Measurements from ENCODE around the gene P3H2. TPM values are rescaled to one million over a fixed set of nuclear protein-coding genes. Genes with fewer than 3 reads are reported as not detected.
"Not testable (repeated sequence)": the region's sequence is repeated elsewhere in the genome, so short reads cannot be mapped to it uniquely, and the experiment has no call there.

Gene P3H2
- total and polyA plus RNA-seq, 2 experiments from 2014 or later, result 4.7 to 14.9 TPM

- Histone ChIP-seq H3K9ac (no peak overlapping the region), H3K9me2 (ENCODE audit: insufficient read depth) (no peaks in the 10 kb centered on the region), H3K4me1 (ENCODE audit: insufficient read depth) (no peaks in the 10 kb centered on the region), H2AFZ (no peak overlapping the region), H3F3A (ENCODE audit: insufficient read depth) (0 out of 2 replicates have a peak, but pooled peaks cover 4% of the 10 kb centered on the region), H3K27me3 (replicated peaks; ENCODE audit: insufficient read depth) (no peaks in the 10 kb centered on the region), H3K4me2 (ENCODE audit: unreplicated experiment) (no peak overlapping the region), H3K27ac (no peak overlapping the region), H3K36me3 (ENCODE audit: low read depth) (no peaks in the 10 kb centered on the region), H3K9me3 (ENCODE audit: low read depth) (no peaks in the 10 kb centered on the region), H3K79me2 (ENCODE audit: insufficient read depth) (no peaks in the 10 kb centered on the region), H4K20me1 (ENCODE audit: insufficient read depth) (no peaks in the 10 kb centered on the region), H3K4me3 (no peak overlapping the region)
- in situ Hi-C loops (cut with MboI), result no loop called here
- TF ChIP-seq EZH2phosphoT487 (IDR thresholded peaks at IDR 0.05; ENCODE audit: insufficient read depth, low read depth), result no peak
- WGBS, 2 experiments (ENCODE audit: low coverage in 1 of 2, low lambda C conversion rate in 2 of 2, missing lambda C conversion rate in 2 of 2), result 88% methylated on average over 4 of the region's 4 CpGs
- DNase-seq, result no peak
These were observed 46.3 kb upstream of the P3H2 start for GRCh38 chr3:190166948-190167347.

GRCh38 chr3:190165253-190165652 is 44.6 kb upstream of the P3H2 start:
- Histone ChIP-seq H3K4me1 (ENCODE audit: insufficient read depth) (no peaks in the 10 kb centered on the region), H3K27me3 (replicated peaks; ENCODE audit: insufficient read depth) (no peaks in the 10 kb centered on the region), H3K4me3 (no peak overlapping the region), H3F3A (ENCODE audit: insufficient read depth) (0 out of 2 replicates have a peak, but pooled peaks cover 4% of the 10 kb centered on the region), H4K20me1 (ENCODE audit: insufficient read depth) (no peaks in the 10 kb centered on the region), H3K9me3 (ENCODE audit: low read depth) (no peaks in the 10 kb centered on the region), H2AFZ (no peak overlapping the region), H3K27ac (no peak overlapping the region), H3K9me2 (ENCODE audit: insufficient read depth) (no peaks in the 10 kb centered on the region), H3K4me2 (ENCODE audit: unreplicated experiment) (no peak overlapping the region), H3K79me2 (ENCODE audit: insufficient read depth) (no peaks in the 10 kb centered on the region), H3K9ac (no peak overlapping the region), H3K36me3 (ENCODE audit: low read depth) (no peaks in the 10 kb centered on the region)
- DNase-seq, result no peak
- TF ChIP-seq EZH2phosphoT487 (IDR thresholded peaks at IDR 0.05; ENCODE audit: insufficient read depth, low read depth) (no peak), EZH2 (IDR thresholded peaks at IDR 0.05; ENCODE audit: insufficient read depth, poor library complexity, severe bottlenecking) (no peak)
- in situ Hi-C loops (cut with MboI), result no loop called here

- H3F3A ChIP-seq (ENCODE audit: insufficient read depth), result peaks cover 12% of the 10 kb centered on the region; the same call in 1 of the 2 replicates
- H3K27ac ChIP-seq; H3K79me2 ChIP-seq (ENCODE audit: insufficient read depth); H3K9me2 ChIP-seq (ENCODE audit: insufficient read depth); H3K4me3 ChIP-seq; H3K9ac ChIP-seq; in situ Hi-C loops (cut with MboI); H3K36me3 ChIP-seq (ENCODE audit: low read depth); H2AFZ ChIP-seq; DNase-seq; H4K20me1 ChIP-seq (ENCODE audit: insufficient read depth); H3K4me2 ChIP-seq (ENCODE audit: unreplicated experiment); H3K27me3 ChIP-seq (replicated peaks; ENCODE audit: insufficient read depth); H3K9me3 ChIP-seq (ENCODE audit: low read depth): not testable (repeated sequence)
- H3K4me1 ChIP-seq (ENCODE audit: insufficient read depth), result peaks cover 13% of the 10 kb centered on the region
- 91 to 95% methylated on average over 9 of the region's 9 CpGs for WGBS, 2 experiments (ENCODE audit: low coverage in 1 of 2, low lambda C conversion rate in 2 of 2, missing lambda C conversion rate in 2 of 2)
These were observed 41.3 kb upstream of the P3H2 start for GRCh38 chr3:190162013-190162412.

- TF ChIP-seq EZH2phosphoT487 (IDR thresholded peaks at IDR 0.05; ENCODE audit: insufficient read depth, low read depth) (no peak), EZH2 (IDR thresholded peaks at IDR 0.05; ENCODE audit: insufficient read depth, poor library complexity, severe bottlenecking) (no peak)
- Histone ChIP-seq H3K79me2 (ENCODE audit: insufficient read depth) (no peaks in the 10 kb centered on the region), H3K9me3 (ENCODE audit: low read depth) (no peaks in the 10 kb centered on the region), H3K27ac (no peak overlapping the region), H3K4me1 (ENCODE audit: insufficient read depth) (peaks cover 23% of the 10 kb centered on the region), H3K4me3 (no peak overlapping the region), H3F3A (ENCODE audit: insufficient read depth) (peaks cover 12% of the 10 kb centered on the region; the same call in 1 of the 2 replicates), H3K9me2 (ENCODE audit: insufficient read depth) (no peaks in the 10 kb centered on the region), H3K9ac (no peak overlapping the region), H3K36me3 (ENCODE audit: low read depth) (no peaks in the 10 kb centered on the region), H4K20me1 (ENCODE audit: insufficient read depth) (no peaks in the 10 kb centered on the region), H2AFZ (no peak overlapping the region), H3K4me2 (ENCODE audit: unreplicated experiment) (no peak overlapping the region), H3K27me3 (replicated peaks; ENCODE audit: insufficient read depth) (no peaks in the 10 kb centered on the region)
- in situ Hi-C loops (cut with MboI), result no loop called here
- no peak for DNase-seq
- 97 to 98% methylated on average over 5 of the region's 5 CpGs for WGBS, 2 experiments (ENCODE audit: low coverage in 1 of 2, low lambda C conversion rate in 2 of 2, missing lambda C conversion rate in 2 of 2)
These were observed 39.3 kb upstream of the P3H2 start for GRCh38 chr3:190159902-190160435.

- WGBS, 2 experiments (ENCODE audit: low coverage in 1 of 2, low lambda C conversion rate in 2 of 2, missing lambda C conversion rate in 2 of 2), result 41 to 44% methylated on average over 2 of the region's 2 CpGs
- no peak for DNase-seq
- in situ Hi-C loops (cut with MboI), result no loop called here
These were observed 37.6 kb upstream of the P3H2 start for GRCh38 chr3:190158261-190158660.

More at GRCh38 chr3:190158261-190158660, 37.6 kb upstream of the P3H2 start:
- no peak for TF ChIP-seq EZH2phosphoT487 (IDR thresholded peaks at IDR 0.05; ENCODE audit: insufficient read depth, low read depth)
- TF ChIP-seq EZH2 (IDR thresholded peaks at IDR 0.05; ENCODE audit: insufficient read depth, poor library complexity, severe bottlenecking), result no peak
- no peaks in the 10 kb centered on the region for H3K79me2 ChIP-seq (ENCODE audit: insufficient read depth)
- H3K27ac ChIP-seq, result no peak overlapping the region
- no peak overlapping the region for H2AFZ ChIP-seq
- H3K4me1 ChIP-seq (ENCODE audit: insufficient read depth), result peaks cover 23% of the 10 kb centered on the region
- peaks cover 12% of the 10 kb centered on the region; the same call in 1 of the 2 replicates for H3F3A ChIP-seq (ENCODE audit: insufficient read depth)
- no peak overlapping the region for H3K4me2 ChIP-seq (ENCODE audit: unreplicated experiment)
- H3K9ac ChIP-seq, result no peak overlapping the region
- no peaks in the 10 kb centered on the region for H3K9me3 ChIP-seq (ENCODE audit: low read depth)
- H4K20me1 ChIP-seq (ENCODE audit: insufficient read depth), result no peaks in the 10 kb centered on the region
- no peak overlapping the region for H3K4me3 ChIP-seq
- no peaks in the 10 kb centered on the region for H3K36me3 ChIP-seq (ENCODE audit: low read depth)
- H3K9me2 ChIP-seq (ENCODE audit: insufficient read depth), result no peaks in the 10 kb centered on the region
- no peaks in the 10 kb centered on the region for H3K27me3 ChIP-seq (replicated peaks; ENCODE audit: insufficient read depth)
